ENCODE results near the gene FRMD4B. TPM values are rescaled to one million over a fixed set of nuclear protein-coding genes. Genes with fewer than 3 reads are reported as not detected.

The FRMD4B gene
- total RNA-seq, 4 donors from 2014 or later, result 39.5 to 71.0 (median 56.0) TPM

DNA sequence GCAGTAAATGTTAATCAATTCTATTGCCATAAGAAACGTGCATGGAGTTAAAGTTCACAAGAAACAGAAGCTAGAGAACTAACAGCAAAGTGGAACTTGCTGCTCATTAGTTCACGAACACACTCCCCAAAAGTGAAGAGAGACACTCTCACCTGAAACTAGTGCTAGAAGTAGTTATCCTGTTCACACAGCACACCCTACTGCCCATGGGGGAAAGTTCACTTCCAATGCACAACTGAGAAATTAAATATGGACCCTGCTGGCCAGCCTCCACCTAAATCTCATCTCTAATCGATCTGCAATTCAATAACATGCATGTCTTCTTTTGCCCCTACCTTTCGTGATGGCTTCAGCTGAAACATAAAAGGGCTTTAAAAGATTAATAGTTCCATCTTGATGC lies 39.4 kb upstream of the FRMD4B start:
- DNase-seq (ENCODE audit: low spot score) (no peak), ATAC-seq (ENCODE audit: low FRiP score) (no peak)
- TF ChIP-seq, protein P1, sequence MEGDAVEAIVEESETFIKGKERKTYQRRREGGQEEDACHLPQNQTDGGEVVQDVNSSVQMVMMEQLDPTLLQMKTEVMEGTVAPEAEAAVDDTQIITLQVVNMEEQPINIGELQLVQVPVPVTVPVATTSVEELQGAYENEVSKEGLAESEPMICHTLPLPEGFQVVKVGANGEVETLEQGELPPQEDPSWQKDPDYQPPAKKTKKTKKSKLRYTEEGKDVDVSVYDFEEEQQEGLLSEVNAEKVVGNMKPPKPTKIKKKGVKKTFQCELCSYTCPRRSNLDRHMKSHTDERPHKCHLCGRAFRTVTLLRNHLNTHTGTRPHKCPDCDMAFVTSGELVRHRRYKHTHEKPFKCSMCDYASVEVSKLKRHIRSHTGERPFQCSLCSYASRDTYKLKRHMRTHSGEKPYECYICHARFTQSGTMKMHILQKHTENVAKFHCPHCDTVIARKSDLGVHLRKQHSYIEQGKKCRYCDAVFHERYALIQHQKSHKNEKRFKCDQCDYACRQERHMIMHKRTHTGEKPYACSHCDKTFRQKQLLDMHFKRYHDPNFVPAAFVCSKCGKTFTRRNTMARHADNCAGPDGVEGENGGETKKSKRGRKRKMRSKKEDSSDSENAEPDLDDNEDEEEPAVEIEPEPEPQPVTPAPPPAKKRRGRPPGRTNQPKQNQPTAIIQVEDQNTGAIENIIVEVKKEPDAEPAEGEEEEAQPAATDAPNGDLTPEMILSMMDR (IDR thresholded peaks at IDR 0.05), result no peak

- TF ChIP-seq, protein P1 (IDR thresholded peaks at IDR 0.05), result no peak
- DNase-seq (ENCODE audit: low spot score) (no peak), ATAC-seq (ENCODE audit: low FRiP score) (no peak)
Measured at GRCh38 chr3:69423463-69424155, 37.7 kb upstream of the FRMD4B start.

- TF ChIP-seq, protein P1 (IDR thresholded peaks at IDR 0.05), result no peak
- no peak for DNase-seq (ENCODE audit: low spot score)
- ATAC-seq (ENCODE audit: low FRiP score), result no peak
Measured at GRCh38 chr3:69422751-69423150, 36.9 kb upstream of the FRMD4B start.

- ATAC-seq (ENCODE audit: low FRiP score), result peak; percentile 44
- no peak for DNase-seq (ENCODE audit: low spot score)
- TF ChIP-seq, protein P1 (IDR thresholded peaks at IDR 0.05), result no peak
Measured at GRCh38 chr3:69420781-69421520, 35.1 kb upstream of the FRMD4B start.

- DNase-seq (ENCODE audit: low spot score) (no peak), ATAC-seq (ENCODE audit: low FRiP score) (no peak)
- TF ChIP-seq, protein P1 (IDR thresholded peaks at IDR 0.05), result no peak
Measured at GRCh38 chr3:69419276-69419675, 33.4 kb upstream of the FRMD4B start.

DNA sequence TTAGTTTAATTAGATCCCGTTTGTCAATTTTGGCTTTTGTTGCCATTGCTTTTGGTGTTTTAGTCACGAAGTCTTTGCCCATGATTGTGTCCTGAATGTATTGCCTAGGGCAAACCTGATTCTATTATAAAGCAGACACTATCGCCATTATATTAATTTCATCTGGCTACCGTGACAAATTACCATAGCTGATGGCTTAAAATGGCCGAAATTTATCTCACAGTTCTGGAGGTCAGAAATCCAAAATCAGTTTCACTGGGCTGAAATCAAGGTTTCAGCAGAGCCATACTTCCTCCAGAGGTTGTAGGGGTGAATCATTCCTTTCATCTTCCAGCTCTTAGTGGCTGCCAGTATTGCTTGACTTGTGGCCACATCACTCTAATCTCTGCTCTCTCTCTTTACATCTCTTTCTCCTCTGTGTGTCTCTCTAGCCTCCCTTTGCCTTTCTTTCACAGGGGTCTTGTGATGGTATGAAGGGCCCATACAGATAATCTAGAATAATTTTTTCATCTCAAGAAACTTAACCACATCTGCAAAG lies 31.7 kb upstream of the FRMD4B start:
- no peak for DNase-seq (ENCODE audit: low spot score)
- no peak for ATAC-seq (ENCODE audit: low FRiP score)
- TF ChIP-seq, protein P1 (IDR thresholded peaks at IDR 0.05), result no peak

Measured in omental fat pad (tissue), 4 donors.